HepG2 (cell line): Measurements from ENCODE around the gene PRKAR1B. TPM values are rescaled to one million over a fixed set of nuclear protein-coding genes. Genes with fewer than 3 reads are reported as not detected.

Experiments
- MTF1 ChIP-seq: sonication (generic); formaldehyde crosslinking; IDR thresholded peaks from 2 replicates; pipeline ENCODE4 v1.5.0; 2020; ENCODE audit warnings: missing genetic modification reagents
- SMARCE1 ChIP-seq: fragments of 450-650 bp; IDR thresholded peaks from 2 replicates; pipeline ENCODE4 v1.6.1; 2017; ENCODE audit warnings: borderline replicate concordance
- ZNF263 ChIP-seq: sonication (generic); formaldehyde crosslinking; IDR thresholded peaks from 2 replicates; pipeline ENCODE4 v1.4.0; 2020; ENCODE audit warnings: missing genetic modification reagents
- polyA plus RNA-seq, 8 experiments: library from polyadenylated mRNA; depleted of rRNA in 3 of 8; stranded (reverse) in 7 of 8; unstranded in 1 of 8; fragments of >200 nt; fragmentation: Illumina TruSeq in 4 of 8; extraction: Trizol in 4 of 8; gene quantifications; 2 replicates each; pipeline versions ENCODE4 v1.2.1 to v1.2.3, GENCODE V29; 2011 to 2016; ENCODE audit warnings: low read depth in 4 of 8, missing spikeins in 1 of 8, mixed read lengths in 1 of 8; ENCODE audit not compliant: insufficient read depth in 1 of 8
- total RNA-seq, 5 experiments: library from RNA; depleted of rRNA; stranded (reverse); fragments of >200 nt; fragmentation: Illumina TruSeq; extraction: Trizol; gene quantifications; 2 replicates each; pipeline ENCODE4 v1.2.3, GENCODE V29; 2016; ENCODE audit warnings: low read depth in 1 of 5
- TF ChIP-seq, protein P1 (sequence below), 2 experiments: sonication (generic) in 1 of 2; formaldehyde crosslinking in 1 of 2; IDR thresholded peaks; 2 replicates each; pipeline versions ENCODE4 v1.5.1 to v1.6.1; 2011 to 2020; ENCODE audit warnings: borderline replicate concordance in 1 of 2, low read depth in 1 of 2, low read length in 1 of 2, mild to moderate bottlenecking in 1 of 2, missing genetic modification reagents in 1 of 2, moderate library complexity in 1 of 2
- TF ChIP-seq, protein P2 (sequence below): fragments of 450-650 bp; IDR thresholded peaks from 2 replicates; pipeline ENCODE4 v1.6.1; 2017; ENCODE audit warnings: mild to moderate bottlenecking

The PRKAR1B gene
- total and polyA plus RNA-seq, 2 of the 13 experiments (the other 11 are each of a cell fraction or from before 2014, with no cell fraction given), result 7.9 to 28.2 TPM

DNA sequence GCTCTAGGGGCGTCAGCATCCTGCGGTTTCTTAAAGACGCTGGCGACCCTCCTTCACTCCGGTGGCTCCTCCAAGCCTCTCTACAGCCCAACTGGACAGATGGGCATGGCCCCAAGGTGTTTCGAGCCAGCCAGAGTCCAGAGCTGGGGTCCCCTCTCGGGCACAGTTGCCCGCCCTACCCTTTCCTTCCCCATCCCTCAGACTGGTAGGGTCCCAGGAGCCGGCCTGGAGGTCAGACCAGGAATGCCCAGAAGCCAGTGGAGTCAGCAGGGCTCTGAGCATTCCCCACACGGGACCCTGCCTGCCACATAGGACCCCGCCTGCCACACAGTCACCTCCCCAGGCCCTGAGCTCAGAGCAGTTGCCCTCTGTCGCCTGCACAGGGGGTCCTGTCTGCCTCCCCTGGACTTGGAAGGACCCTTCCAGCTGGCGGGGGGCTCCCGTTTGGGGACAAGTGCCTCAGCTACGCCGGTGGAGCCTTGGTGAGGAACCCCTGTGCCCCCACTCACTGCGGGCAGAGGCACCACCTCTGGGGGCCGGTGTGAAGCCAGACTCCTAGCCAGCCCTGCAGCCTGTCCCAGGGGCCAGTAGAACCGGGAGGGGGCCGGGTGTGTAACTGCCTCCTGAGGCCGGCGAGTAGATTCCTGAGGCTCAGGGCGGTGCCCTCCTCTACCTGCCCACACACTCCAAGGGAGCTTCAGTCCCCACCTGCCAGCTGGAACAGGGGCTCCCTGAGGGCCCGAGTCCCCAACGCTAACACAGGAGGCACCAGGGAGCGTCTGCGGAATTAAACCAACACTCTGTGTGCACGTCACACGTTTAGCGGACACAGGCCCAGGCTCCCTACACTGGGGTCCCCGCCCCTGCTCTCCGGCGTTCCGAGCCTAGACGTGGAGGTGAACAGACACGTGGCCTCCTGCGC is 188.1 kb downstream of the PRKAR1B start (continued):
- TF ChIP-seq ZNF263 (CRISPR knock-in tag) (no peak), SMARCE1 (no peak), MTF1 (CRISPR knock-in tag) (no peak)
- TF ChIP-seq, protein P1, sequence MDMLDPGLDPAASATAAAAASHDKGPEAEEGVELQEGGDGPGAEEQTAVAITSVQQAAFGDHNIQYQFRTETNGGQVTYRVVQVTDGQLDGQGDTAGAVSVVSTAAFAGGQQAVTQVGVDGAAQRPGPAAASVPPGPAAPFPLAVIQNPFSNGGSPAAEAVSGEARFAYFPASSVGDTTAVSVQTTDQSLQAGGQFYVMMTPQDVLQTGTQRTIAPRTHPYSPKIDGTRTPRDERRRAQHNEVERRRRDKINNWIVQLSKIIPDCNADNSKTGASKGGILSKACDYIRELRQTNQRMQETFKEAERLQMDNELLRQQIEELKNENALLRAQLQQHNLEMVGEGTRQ (IDR thresholded peaks at IDR 0.05; ENCODE audit: low read depth, low read length), result no peak
- TF ChIP-seq, protein P1 (CRISPR knock-in tag; IDR thresholded peaks at IDR 0.05; ENCODE audit: borderline replicate concordance), result no peak
- TF ChIP-seq, protein P2, sequence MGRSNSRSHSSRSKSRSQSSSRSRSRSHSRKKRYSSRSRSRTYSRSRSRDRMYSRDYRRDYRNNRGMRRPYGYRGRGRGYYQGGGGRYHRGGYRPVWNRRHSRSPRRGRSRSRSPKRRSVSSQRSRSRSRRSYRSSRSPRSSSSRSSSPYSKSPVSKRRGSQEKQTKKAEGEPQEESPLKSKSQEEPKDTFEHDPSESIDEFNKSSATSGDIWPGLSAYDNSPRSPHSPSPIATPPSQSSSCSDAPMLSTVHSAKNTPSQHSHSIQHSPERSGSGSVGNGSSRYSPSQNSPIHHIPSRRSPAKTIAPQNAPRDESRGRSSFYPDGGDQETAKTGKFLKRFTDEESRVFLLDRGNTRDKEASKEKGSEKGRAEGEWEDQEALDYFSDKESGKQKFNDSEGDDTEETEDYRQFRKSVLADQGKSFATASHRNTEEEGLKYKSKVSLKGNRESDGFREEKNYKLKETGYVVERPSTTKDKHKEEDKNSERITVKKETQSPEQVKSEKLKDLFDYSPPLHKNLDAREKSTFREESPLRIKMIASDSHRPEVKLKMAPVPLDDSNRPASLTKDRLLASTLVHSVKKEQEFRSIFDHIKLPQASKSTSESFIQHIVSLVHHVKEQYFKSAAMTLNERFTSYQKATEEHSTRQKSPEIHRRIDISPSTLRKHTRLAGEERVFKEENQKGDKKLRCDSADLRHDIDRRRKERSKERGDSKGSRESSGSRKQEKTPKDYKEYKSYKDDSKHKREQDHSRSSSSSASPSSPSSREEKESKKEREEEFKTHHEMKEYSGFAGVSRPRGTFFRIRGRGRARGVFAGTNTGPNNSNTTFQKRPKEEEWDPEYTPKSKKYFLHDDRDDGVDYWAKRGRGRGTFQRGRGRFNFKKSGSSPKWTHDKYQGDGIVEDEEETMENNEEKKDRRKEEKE, result no peak
